ENCODE data around the gene FHIT. TPM values are rescaled to one million over a fixed set of nuclear protein-coding genes. Genes with fewer than 3 reads are reported as not detected.

FHIT gene
- total and polyA plus RNA-seq, 10 of the 15 experiments (the other 5 are each of a cell fraction or from before 2014, with no cell fraction given), result 4.2 to 14.9 (median 9.4) TPM

GRCh38 chr3:59946401-59946800 is 1304.9 kb downstream of the FHIT start:
- no peak for FAIRE-seq
- CTCF ChIA-PET, result interaction anchor here (1.4 kb wide), 1 partner anchor 10 kb away, joined by 3 read pairs; no protein-coding TSS in a partner anchor
- TF ChIP-seq NR2C2 (IDR thresholded peaks at IDR 0.05; ENCODE audit: borderline replicate concordance, control insufficient read depth, insufficient read length, low read depth), result no peak
- TF ChIP-seq, protein P1, sequence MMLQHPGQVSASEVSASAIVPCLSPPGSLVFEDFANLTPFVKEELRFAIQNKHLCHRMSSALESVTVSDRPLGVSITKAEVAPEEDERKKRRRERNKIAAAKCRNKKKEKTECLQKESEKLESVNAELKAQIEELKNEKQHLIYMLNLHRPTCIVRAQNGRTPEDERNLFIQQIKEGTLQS (IDR thresholded peaks at IDR 0.05; ENCODE audit: borderline replicate concordance, extremely low read depth, low read depth, low read length), result no peak
- TF ChIP-seq ZBTB40 (IDR thresholded peaks at IDR 0.05; ENCODE audit: borderline replicate concordance), result no peak
- TF ChIP-seq PKNOX1 (IDR thresholded peaks at IDR 0.05), result no peak
- TF ChIP-seq TCF7 (IDR thresholded peaks at IDR 0.05; ENCODE audit: borderline replicate concordance), result no peak
- no peak for TF ChIP-seq IRF4 (IDR thresholded peaks at IDR 0.05; ENCODE audit: low read depth, low read length)
- no peak for TF ChIP-seq KAT2A (conservative IDR thresholded peaks at IDR 0.05; ENCODE audit: control insufficient read depth, low read depth, low read length)
- TF ChIP-seq POLR2A (IDR thresholded peaks at IDR 0.05; ENCODE audit: low read depth, low read length), result no peak
- no peak for TF ChIP-seq MXI1 (IDR thresholded peaks at IDR 0.05; ENCODE audit: low read depth, low read length)
- TF ChIP-seq DPF2 (IDR thresholded peaks at IDR 0.05), result no peak
- TF ChIP-seq E2F4 (IDR thresholded peaks at IDR 0.05; ENCODE audit: low read depth, low read length), result no peak
- no peak for TF ChIP-seq CREB1 (IDR thresholded peaks at IDR 0.05; ENCODE audit: low read depth)
- TF ChIP-seq RBBP5 (conservative IDR thresholded peaks at IDR 0.05), result no peak
- TF ChIP-seq PBX3 (IDR thresholded peaks at IDR 0.05; ENCODE audit: insufficient replicate concordance, low read depth, low read length), result no peak

More at GRCh38 chr3:59946401-59946800, 1304.9 kb downstream of the FHIT start:
- no peaks in the 10 kb centered on the region for H3K27me3 ChIP-seq (replicated peaks in 1 of 2; ENCODE audit: control insufficient read depth in 2 of 2, insufficient read depth in 2 of 2, low read length in 1 of 2)
- H2AFZ ChIP-seq (ENCODE audit: control insufficient read depth, low read depth, low read length), result no peak overlapping the region
- intact Hi-C loops (cut with micrococcal nuclease; ENCODE audit: unreplicated experiment), result no loop called here
- no peak overlapping the region for H3K27ac ChIP-seq (ENCODE audit: control insufficient read depth, insufficient read depth)
- no peaks in the 10 kb centered on the region for H3K9me3 ChIP-seq (replicated peaks; ENCODE audit: control insufficient read depth, insufficient read depth, low read length)
- H3K4me2 ChIP-seq (ENCODE audit: control insufficient read depth, insufficient read depth), result no peak overlapping the region
- ChIA-PET RAD21 (ENCODE audit: unreplicated experiment) (no interaction called here), POLR2A (no interaction called here), SMC1A (ENCODE audit: uncharacterized antibody, unreplicated experiment) (interaction anchor here (0.9 kb wide), 1 partner anchor 18 kb away, joined by 3 read pairs; no protein-coding TSS in a partner anchor)
- DNase-seq (ENCODE audit: low read depth, low spot score), result no peak
- no peaks in the 10 kb centered on the region for H3K79me2 ChIP-seq (ENCODE audit: control insufficient read depth, insufficient read depth, low read length)
- no peaks in the 10 kb centered on the region for H3K4me1 ChIP-seq (ENCODE audit: control insufficient read depth, insufficient read depth, low read length)
- BruUV-seq (replicated peaks), result no TSS peak
- H3K9ac ChIP-seq (ENCODE audit: control insufficient read depth, insufficient read depth, low read length), result no peak overlapping the region
- WGBS (ENCODE audit: insufficient coverage, insufficient replicate concordance, low lambda C conversion rate, missing lambda C conversion rate), result 33% methylated on average over 1 of the region's 1 CpG
- in situ Hi-C loops (cut with MboI), result no loop called here
- ATAC-seq, result no peak
- no peaks in the 10 kb centered on the region for H4K20me1 ChIP-seq (ENCODE audit: control insufficient read depth, insufficient read depth)
- no peaks in the 10 kb centered on the region for H3K36me3 ChIP-seq (ENCODE audit: control insufficient read depth in 2 of 2, insufficient read depth in 2 of 2, low read length in 1 of 2)
- H3K4me3 ChIP-seq, result no peak overlapping the region
